Lower leg skin (tissue), 4 donors: ENCODE results near the gene AIF1. TPM values are rescaled to one million over a fixed set of nuclear protein-coding genes. Genes with fewer than 3 reads are reported as not detected.

Source experiments
- DNase-seq, 2 donors: peaks; one replicate each; pipeline ENCODE4 v3.0.0-alpha.2; 2019; ENCODE audit warnings: low spot score in 2 of 2
- H3K4me3 ChIP-seq: fragments of 200-600 bp; sonication (generic); 2 replicates; pipeline ENCODE4 v1.5.1; 2017; ENCODE audit warnings: mild to moderate bottlenecking, low read depth; ENCODE audit not compliant: poor library complexity, severe bottlenecking
- CTCF ChIP-seq, 3 donors: fragments of 450-650 bp; IDR thresholded peaks; one replicate each; pipeline ENCODE4 v1.5.1; 2016; ENCODE audit warnings: antibody characterized with exemption in 3 of 3, mild to moderate bottlenecking in 3 of 3, moderate library complexity in 2 of 3
- POLR2A ChIP-seq, 2 donors: fragments of 450-650 bp; IDR thresholded peaks; one replicate each; pipeline ENCODE4 v1.6.1; 2016 to 2017; ENCODE audit warnings: antibody characterized with exemption in 2 of 2, mild to moderate bottlenecking in 1 of 2, moderate library complexity in 1 of 2
- WGBS, 2 donors: methylation state at CpG; one replicate each; pipeline ENCODE4 v1.1.5; 2018; 5-methylcytosine and 5-hydroxymethylcytosine counted together
- intact Hi-C: fragments of 100-400 bp; cut with DNase I; formaldehyde crosslinking; loops from one replicate; pipeline ENCODE4 v1.15.0; 2023; ENCODE audit warnings: low total_unique reads
- total RNA-seq, 4 donors: library from RNA; depleted of rRNA; stranded (reverse); fragments of >200 nt; gene quantifications; one replicate each; pipeline ENCODE4 v1.1.0, GENCODE V29; 2016

The AIF1 gene
- total RNA-seq = 10 to 100 TPM in 1 of 4 donors, 1 to 10 TPM in 3; 4.8 to 13.7 (median 7.2) TPM

- WGBS, 2 donors = 63 to 77% methylated on average over 6 of the region's 6 CpGs
- intact Hi-C loops = no loop called here
- no peak for DNase-seq
- TF ChIP-seq CTCF (IDR thresholded peaks at IDR 0.05) = no peak
- TF ChIP-seq POLR2A (IDR thresholded peaks at IDR 0.05) = no peak
- no peak within 1 kb of the TSS for H3K4me3 ChIP-seq
Measured at GRCh38 chr6:31614684-31615578, at the start of gene AIF1. AIF1 (plus strand) TSS chr6:31615234; CDS start chr6:31615330, 96 bp downstream.

- H3K4me3 ChIP-seq = no peak overlapping the region
- 58 to 64% methylated on average over 9 of the region's 9 CpGs for WGBS, 2 donors
- no peak for DNase-seq
- TF ChIP-seq CTCF (IDR thresholded peaks at IDR 0.05) (no peak), POLR2A (IDR thresholded peaks at IDR 0.05) (no peak)
- intact Hi-C loops = no loop called here
Measured at GRCh38 chr6:31567531-31568370, 47.3 kb upstream of the AIF1 start.

- WGBS, 2 donors = 81 to 82% methylated on average over 3 of the region's 3 CpGs
- intact Hi-C loops = no loop called here
- no peak overlapping the region for H3K4me3 ChIP-seq
- DNase-seq = peak in 1 of 2 donors; percentile 78
- TF ChIP-seq CTCF (IDR thresholded peaks at IDR 0.05) = no peak
- no peak for TF ChIP-seq POLR2A (IDR thresholded peaks at IDR 0.05)
Measured at GRCh38 chr6:31568537-31568961, 46.5 kb upstream of the AIF1 start.

- TF ChIP-seq CTCF (IDR thresholded peaks at IDR 0.05) = no peak
- no peak for TF ChIP-seq POLR2A (IDR thresholded peaks at IDR 0.05)
- intact Hi-C loops = no loop called here
- no peak overlapping the region for H3K4me3 ChIP-seq
- peak in 1 of 2 donors; percentile 50 for DNase-seq
- 78 to 89% methylated on average over 1 of the region's 1 CpG for WGBS, 2 donors
Measured at GRCh38 chr6:31569861-31570536, 45.0 kb upstream of the AIF1 start.

- no peak within 1 kb of the TSS for H3K4me3 ChIP-seq
- 84 to 85% methylated on average over 26 to 27 of the region's 27 CpGs for WGBS, 2 donors
- peak in 1 of 2 donors; percentile 80 for DNase-seq
- intact Hi-C loops = no loop called here
- TF ChIP-seq CTCF (IDR thresholded peaks at IDR 0.05) (no peak), POLR2A (IDR thresholded peaks at IDR 0.05) (no peak)
Measured at GRCh38 chr6:31572041-31572911, 42.8 kb upstream of the AIF1 start, which contains the start of gene LTA. LTA (plus strand) TSS chr6:31572289; CDS start chr6:31572743, 454 bp downstream.
